Colonic mucosa (tissue), 4 donors: ENCODE data around the gene CCDC170. TPM values are rescaled to one million over a fixed set of nuclear protein-coding genes. Genes with fewer than 3 reads are reported as not detected.

ENCODE experiments used
- DNase-seq: peaks from one replicate; pipeline ENCODE4 v3.0.0-alpha.2; 2020
- H3K27ac ChIP-seq: fragments of 200-600 bp; one replicate; pipeline ENCODE4 v1.8.0; 2021
- H3K27me3 ChIP-seq: fragments of 200-600 bp; one replicate; pipeline ENCODE4 v1.8.0; 2021
- H3K36me3 ChIP-seq: fragments of 200-600 bp; one replicate; pipeline ENCODE4 v1.8.0; 2021
- H3K4me1 ChIP-seq: fragments of 200-600 bp; one replicate; pipeline ENCODE4 v1.8.0; 2021; ENCODE audit warnings: mild to moderate bottlenecking
- H3K4me3 ChIP-seq: fragments of 200-600 bp; one replicate; pipeline ENCODE4 v1.8.0; 2021
- H3K9ac ChIP-seq, 2 donors: one replicate each; pipeline ENCODE4 v1.7.0; 2013; ENCODE audit warnings: control low read depth in 2 of 2, low read depth in 2 of 2, low read length in 2 of 2
- H3K9me3 ChIP-seq: fragments of 200-600 bp; one replicate; pipeline ENCODE4 v1.8.0; 2021
- intact Hi-C: fragments of 100-400 bp; cut with DNase I; formaldehyde crosslinking; loops from one replicate; pipeline ENCODE4 v1.14.1; 2022
- total RNA-seq, 2 donors: library from RNA; stranded (reverse); fragmentation: NEBNext Ultra II Directional in 1 of 2; extraction: Animal tissue kit (Norgen Biotek cat#: 25700) in 1 of 2; gene quantifications; one replicate each; pipeline ENCODE4 v1.2.1, GENCODE V29; 2021
- TF ChIP-seq, protein P1 (sequence below): fragments of 200-600 bp; IDR thresholded peaks from one replicate; pipeline ENCODE4 v1.8.0; 2022; ENCODE audit warnings: antibody characterized with exemption, mild to moderate bottlenecking
- donor health status: healthy.
- donor health status: DM: no; HTN: no; CAD: no.
- donor health status: DM: no; HTN: no; CAD: no.

CCDC170 gene
- total RNA-seq, 2 donors from 2014 or later = 0.77 to 0.86 TPM

DNA sequence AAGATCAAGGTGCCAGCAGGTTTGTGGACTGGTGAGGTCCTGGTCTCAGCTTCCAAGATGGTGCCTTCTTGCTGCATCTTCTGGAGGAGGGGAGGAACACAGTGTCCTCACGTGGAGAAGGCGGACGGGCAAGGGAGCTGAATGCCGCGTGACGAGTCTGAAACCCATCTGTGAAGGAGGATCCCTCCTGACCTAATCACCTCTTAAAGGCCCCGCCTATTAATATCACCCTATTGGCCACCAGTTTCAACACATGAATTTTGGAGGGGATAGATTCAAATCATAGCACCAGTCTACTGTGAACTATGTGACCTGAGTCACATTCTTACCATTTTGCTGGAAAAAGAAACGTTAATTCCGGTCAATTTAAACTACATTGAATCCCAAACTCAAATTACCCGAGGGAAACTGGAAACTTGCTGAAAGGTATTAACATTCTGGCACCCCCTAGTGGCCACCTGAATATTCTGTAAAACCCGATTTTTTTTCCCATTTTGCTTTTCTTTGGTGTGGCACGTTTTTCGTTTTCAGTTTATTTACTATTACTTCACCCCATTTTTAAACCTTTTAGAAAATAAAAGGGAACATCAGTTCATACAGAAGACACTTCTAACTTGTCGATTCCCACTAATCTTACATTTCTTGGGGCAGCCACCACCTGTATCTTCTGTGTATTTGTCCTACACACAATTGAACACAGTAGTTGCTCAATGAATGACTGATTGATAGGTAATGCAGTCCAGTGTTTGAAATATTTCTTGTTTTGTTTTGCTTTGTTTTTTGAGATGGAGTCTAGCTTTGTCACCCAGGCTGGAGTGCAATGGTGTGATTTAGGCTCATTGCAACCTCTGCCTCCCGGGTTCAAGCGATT is 17.9 kb upstream of the CCDC170 start:
- TF ChIP-seq, protein P1, sequence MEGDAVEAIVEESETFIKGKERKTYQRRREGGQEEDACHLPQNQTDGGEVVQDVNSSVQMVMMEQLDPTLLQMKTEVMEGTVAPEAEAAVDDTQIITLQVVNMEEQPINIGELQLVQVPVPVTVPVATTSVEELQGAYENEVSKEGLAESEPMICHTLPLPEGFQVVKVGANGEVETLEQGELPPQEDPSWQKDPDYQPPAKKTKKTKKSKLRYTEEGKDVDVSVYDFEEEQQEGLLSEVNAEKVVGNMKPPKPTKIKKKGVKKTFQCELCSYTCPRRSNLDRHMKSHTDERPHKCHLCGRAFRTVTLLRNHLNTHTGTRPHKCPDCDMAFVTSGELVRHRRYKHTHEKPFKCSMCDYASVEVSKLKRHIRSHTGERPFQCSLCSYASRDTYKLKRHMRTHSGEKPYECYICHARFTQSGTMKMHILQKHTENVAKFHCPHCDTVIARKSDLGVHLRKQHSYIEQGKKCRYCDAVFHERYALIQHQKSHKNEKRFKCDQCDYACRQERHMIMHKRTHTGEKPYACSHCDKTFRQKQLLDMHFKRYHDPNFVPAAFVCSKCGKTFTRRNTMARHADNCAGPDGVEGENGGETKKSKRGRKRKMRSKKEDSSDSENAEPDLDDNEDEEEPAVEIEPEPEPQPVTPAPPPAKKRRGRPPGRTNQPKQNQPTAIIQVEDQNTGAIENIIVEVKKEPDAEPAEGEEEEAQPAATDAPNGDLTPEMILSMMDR = peak; percentile 76
- Histone ChIP-seq H3K9ac (peak overlapping the region in 1 of 2 donors; percentile 24), H3K4me1 (no peaks in the 10 kb centered on the region), H3K36me3 (no peaks in the 10 kb centered on the region), H3K4me3 (no peak overlapping the region), H3K9me3 (no peaks in the 10 kb centered on the region), H3K27ac (no peak overlapping the region), H3K27me3 (no peaks in the 10 kb centered on the region)
- intact Hi-C loops = loop anchor here (5.0 kb wide), 1 partner anchor 69 kb away; no protein-coding TSS in a partner anchor
- peak; percentile 52 for DNase-seq

DNA sequence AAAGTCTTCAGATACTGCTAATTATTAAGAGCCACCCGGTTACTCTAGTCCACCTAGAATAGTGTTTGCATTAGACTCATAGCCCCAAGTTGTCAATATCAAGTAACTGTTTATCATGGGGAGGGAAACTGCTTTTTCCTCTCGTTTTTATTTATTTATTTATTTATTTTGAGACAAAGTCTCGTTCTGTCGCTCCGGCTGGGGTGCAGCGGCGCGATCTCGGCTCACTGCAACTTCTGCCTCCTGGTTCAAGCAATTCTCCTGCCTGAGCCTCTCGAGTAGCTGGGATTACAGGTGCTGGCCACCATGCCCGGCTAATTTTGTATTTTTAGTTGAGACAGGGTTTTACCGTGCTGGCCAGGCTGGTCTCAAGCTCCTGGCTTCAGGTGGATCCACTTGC is 16.1 kb upstream of the CCDC170 start:
- H3K4me1 ChIP-seq = no peaks in the 10 kb centered on the region
- TF ChIP-seq, protein P1 = no peak
- H3K36me3 ChIP-seq = no peaks in the 10 kb centered on the region
- intact Hi-C loops = loop anchor here (5.0 kb wide), 1 partner anchor 70 kb away; no protein-coding TSS in a partner anchor
- no peaks in the 10 kb centered on the region for H3K27me3 ChIP-seq
- no peak overlapping the region for H3K27ac ChIP-seq
- no peak overlapping the region for H3K4me3 ChIP-seq
- H3K9me3 ChIP-seq = no peaks in the 10 kb centered on the region
- H3K9ac ChIP-seq = no peak overlapping the region
- no peak for DNase-seq

DNA sequence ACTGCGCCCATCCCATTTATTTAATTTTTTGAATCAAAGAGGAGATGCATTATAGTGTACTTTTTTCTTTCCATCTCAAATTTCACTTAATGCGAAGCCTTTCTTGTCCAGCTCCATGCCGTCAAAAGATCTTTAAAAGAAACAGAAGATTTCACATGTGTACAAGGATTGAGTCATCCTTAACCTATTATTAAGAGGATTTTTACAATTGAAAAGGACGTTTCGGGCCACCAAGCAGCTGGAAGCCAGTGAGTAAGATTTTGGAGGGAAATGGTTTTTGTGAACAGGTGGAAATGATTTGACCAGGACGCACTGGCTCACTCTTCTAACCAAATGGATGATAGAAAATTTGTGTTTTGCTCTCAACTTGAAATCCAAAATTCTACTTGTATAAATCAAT is 15.1 kb upstream of the CCDC170 start:
- TF ChIP-seq, protein P1 = no peak
- no peaks in the 10 kb centered on the region for H3K9me3 ChIP-seq

DNA sequence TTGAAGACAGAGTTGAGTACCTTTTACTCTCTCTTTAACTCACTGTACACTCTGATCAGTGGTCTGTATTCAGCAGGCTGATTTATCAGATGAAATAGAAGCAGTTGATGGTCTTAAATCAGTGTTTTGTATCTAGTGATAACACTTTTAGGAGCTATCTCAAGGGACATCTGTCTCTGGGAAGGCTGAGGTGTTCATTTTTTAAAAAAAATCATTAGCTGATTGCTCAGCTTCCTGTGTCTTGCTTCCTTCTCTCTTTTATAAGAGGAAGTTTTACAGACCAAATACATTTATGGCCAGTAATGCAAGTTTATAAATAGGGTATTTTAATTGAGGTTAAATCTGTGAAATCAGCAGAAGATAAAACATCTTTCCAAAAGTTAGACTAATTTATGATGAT is 12.0 kb upstream of the CCDC170 start:
- Histone ChIP-seq H3K4me1 (no peaks in the 10 kb centered on the region), H3K36me3 (no peaks in the 10 kb centered on the region), H3K27me3 (no peaks in the 10 kb centered on the region), H3K27ac (no peak overlapping the region), H3K9me3 (no peaks in the 10 kb centered on the region), H3K4me3 (no peak overlapping the region), H3K9ac (no peak overlapping the region)
- intact Hi-C loops = no loop called here
- no peak for DNase-seq
- TF ChIP-seq, protein P1 = no peak

More for the DNA sequence above, 15.1 kb upstream of the CCDC170 start:
- intact Hi-C loops = loop anchor here (5.0 kb wide), 1 partner anchor 71 kb away; no protein-coding TSS in a partner anchor
- no peaks in the 10 kb centered on the region for H3K36me3 ChIP-seq
- H3K4me3 ChIP-seq = no peak overlapping the region
- no peak for DNase-seq
- no peaks in the 10 kb centered on the region for H3K4me1 ChIP-seq
- H3K27me3 ChIP-seq = no peaks in the 10 kb centered on the region
- H3K9ac ChIP-seq = no peak overlapping the region
- H3K27ac ChIP-seq = no peak overlapping the region

DNA sequence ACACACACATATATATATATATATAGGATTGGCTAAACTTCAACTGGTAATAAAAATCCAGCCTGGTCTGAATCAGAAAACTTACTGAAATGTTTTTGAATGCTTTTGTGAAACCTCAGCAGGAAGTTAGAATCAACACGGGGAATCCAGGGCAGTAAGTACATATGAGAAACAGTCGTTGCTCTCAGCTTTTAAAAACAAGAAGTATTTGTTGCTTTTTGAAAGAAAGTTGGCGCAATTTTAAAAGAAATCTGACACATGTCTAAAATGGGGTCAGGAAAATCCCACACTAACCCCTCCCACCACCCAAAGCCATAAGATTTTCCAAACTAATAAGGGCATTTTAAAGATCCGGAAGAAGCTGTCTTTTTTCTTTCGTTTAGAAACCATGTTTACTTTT is 11.5 kb upstream of the CCDC170 start:
- no peaks in the 10 kb centered on the region for H3K4me1 ChIP-seq
- TF ChIP-seq, protein P1 = no peak
- intact Hi-C loops = no loop called here
- H3K27ac ChIP-seq = no peak overlapping the region
- no peaks in the 10 kb centered on the region for H3K27me3 ChIP-seq
- no peak overlapping the region for H3K9ac ChIP-seq
- no peaks in the 10 kb centered on the region for H3K36me3 ChIP-seq
- no peak for DNase-seq
- H3K9me3 ChIP-seq = no peaks in the 10 kb centered on the region
- H3K4me3 ChIP-seq = no peak overlapping the region
